ENCODE measurements around the gene KAZN.

Gene KAZN

GRCh38 chr1:14607295-14607694, 8.8 kb downstream of the KAZN start:
- TF ChIP-seq CTCF (conservative IDR thresholded peaks at IDR 0.05; ENCODE audit: control insufficient read depth, insufficient read depth, low read depth, low read length), result no peak
- no peak for DNase-seq (ENCODE audit: low read depth)

GRCh38 chr1:14608308-14608707, 9.8 kb downstream of the KAZN start:
- DNase-seq (ENCODE audit: low read depth), result no peak
- TF ChIP-seq CTCF (conservative IDR thresholded peaks at IDR 0.05; ENCODE audit: control insufficient read depth, insufficient read depth, low read depth, low read length), result no peak

More at GRCh38 chr1:14607295-14607694, 8.8 kb downstream of the KAZN start:
- no peak overlapping the region for H3K4me3 ChIP-seq (ENCODE audit: control insufficient read depth, low read depth, low read length)

GRCh38 chr1:14610761-14611160, 12.3 kb downstream of the KAZN start:
- TF ChIP-seq CTCF (conservative IDR thresholded peaks at IDR 0.05; ENCODE audit: control insufficient read depth, insufficient read depth, low read depth, low read length), result no peak
- no peak overlapping the region for H3K4me3 ChIP-seq (ENCODE audit: control insufficient read depth, low read depth, low read length)
- DNase-seq (ENCODE audit: low read depth), result no peak

More at GRCh38 chr1:14608308-14608707, 9.8 kb downstream of the KAZN start:
- H3K4me3 ChIP-seq (ENCODE audit: control insufficient read depth, low read depth, low read length), result no peak overlapping the region

GRCh38 chr1:14611792-14612191, 13.3 kb downstream of the KAZN start:
- no peak overlapping the region for H3K4me3 ChIP-seq (ENCODE audit: control insufficient read depth, low read depth, low read length)
- no peak for TF ChIP-seq CTCF (conservative IDR thresholded peaks at IDR 0.05; ENCODE audit: control insufficient read depth, insufficient read depth, low read depth, low read length)
- no peak for DNase-seq (ENCODE audit: low read depth)

GRCh38 chr1:14612256-14612655, 13.8 kb downstream of the KAZN start:
- no peak for DNase-seq (ENCODE audit: low read depth)
- no peak for TF ChIP-seq CTCF (conservative IDR thresholded peaks at IDR 0.05; ENCODE audit: control insufficient read depth, insufficient read depth, low read depth, low read length)
- no peak overlapping the region for H3K4me3 ChIP-seq (ENCODE audit: control insufficient read depth, low read depth, low read length)

- H3K4me3 ChIP-seq (ENCODE audit: control insufficient read depth, low read depth, low read length), result no peak overlapping the region
- no peak for TF ChIP-seq CTCF (conservative IDR thresholded peaks at IDR 0.05; ENCODE audit: control insufficient read depth, insufficient read depth, low read depth, low read length)
- no peak for DNase-seq (ENCODE audit: low read depth)
Measured at GRCh38 chr1:14613926-14614325, 15.4 kb downstream of the KAZN start.

- no peak for DNase-seq (ENCODE audit: low read depth)
- TF ChIP-seq CTCF (conservative IDR thresholded peaks at IDR 0.05; ENCODE audit: control insufficient read depth, insufficient read depth, low read depth, low read length), result no peak
- no peak overlapping the region for H3K4me3 ChIP-seq (ENCODE audit: control insufficient read depth, low read depth, low read length)
Measured at GRCh38 chr1:14614341-14614740, 15.9 kb downstream of the KAZN start.

Data from fibroblast of mammary gland (primary cell).